Measurements from ENCODE around the gene BTBD8. TPM values are rescaled to one million over a fixed set of nuclear protein-coding genes. Genes with fewer than 3 reads are reported as not detected.

The BTBD8 gene
- total RNA-seq, 1 donor from 2014 or later, result 0.51 TPM

DNA sequence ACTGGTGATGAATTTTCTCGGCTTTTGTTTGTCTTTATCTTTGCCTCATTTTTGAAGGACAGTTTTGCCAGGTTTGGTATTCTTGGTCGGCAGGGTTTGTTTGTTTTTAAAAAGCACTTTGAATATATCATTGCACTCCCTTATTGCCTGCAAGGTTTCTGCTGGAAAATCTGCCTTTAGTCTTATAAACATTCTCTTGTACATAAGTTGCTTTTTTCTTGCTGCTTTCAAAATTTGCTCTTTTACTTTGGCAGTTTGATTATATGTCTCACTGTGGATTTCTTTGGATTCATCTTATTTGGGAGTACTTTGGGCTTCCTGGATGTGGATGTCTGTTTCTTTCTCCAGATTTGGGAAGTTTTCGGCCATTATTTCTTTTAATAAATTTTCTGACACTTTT is 79.4 kb downstream of the BTBD8 start:
- ChIA-PET POLR2A (no interaction called here), CTCF (no interaction called here)
- TF ChIP-seq, protein P1, sequence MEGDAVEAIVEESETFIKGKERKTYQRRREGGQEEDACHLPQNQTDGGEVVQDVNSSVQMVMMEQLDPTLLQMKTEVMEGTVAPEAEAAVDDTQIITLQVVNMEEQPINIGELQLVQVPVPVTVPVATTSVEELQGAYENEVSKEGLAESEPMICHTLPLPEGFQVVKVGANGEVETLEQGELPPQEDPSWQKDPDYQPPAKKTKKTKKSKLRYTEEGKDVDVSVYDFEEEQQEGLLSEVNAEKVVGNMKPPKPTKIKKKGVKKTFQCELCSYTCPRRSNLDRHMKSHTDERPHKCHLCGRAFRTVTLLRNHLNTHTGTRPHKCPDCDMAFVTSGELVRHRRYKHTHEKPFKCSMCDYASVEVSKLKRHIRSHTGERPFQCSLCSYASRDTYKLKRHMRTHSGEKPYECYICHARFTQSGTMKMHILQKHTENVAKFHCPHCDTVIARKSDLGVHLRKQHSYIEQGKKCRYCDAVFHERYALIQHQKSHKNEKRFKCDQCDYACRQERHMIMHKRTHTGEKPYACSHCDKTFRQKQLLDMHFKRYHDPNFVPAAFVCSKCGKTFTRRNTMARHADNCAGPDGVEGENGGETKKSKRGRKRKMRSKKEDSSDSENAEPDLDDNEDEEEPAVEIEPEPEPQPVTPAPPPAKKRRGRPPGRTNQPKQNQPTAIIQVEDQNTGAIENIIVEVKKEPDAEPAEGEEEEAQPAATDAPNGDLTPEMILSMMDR (IDR thresholded peaks at IDR 0.05), result no peak
- intact Hi-C loops (cut with micrococcal nuclease), result no loop called here
- no peak overlapping the region for H3K4me3 Mint-ChIP-seq
- H3K27ac Mint-ChIP-seq, result no peak overlapping the region
- no peak for DNase-seq
- no peaks in the 10 kb centered on the region for H3K27me3 Mint-ChIP-seq
- peaks cover 10% of the 10 kb centered on the region for H3K36me3 Mint-ChIP-seq (ENCODE audit: low read depth)
- no peaks in the 10 kb centered on the region for H3K4me1 Mint-ChIP-seq
- peaks cover 39% of the 10 kb centered on the region for H3K9me3 Mint-ChIP-seq
- ATAC-seq (ENCODE audit: low read depth), result no peak

DNA sequence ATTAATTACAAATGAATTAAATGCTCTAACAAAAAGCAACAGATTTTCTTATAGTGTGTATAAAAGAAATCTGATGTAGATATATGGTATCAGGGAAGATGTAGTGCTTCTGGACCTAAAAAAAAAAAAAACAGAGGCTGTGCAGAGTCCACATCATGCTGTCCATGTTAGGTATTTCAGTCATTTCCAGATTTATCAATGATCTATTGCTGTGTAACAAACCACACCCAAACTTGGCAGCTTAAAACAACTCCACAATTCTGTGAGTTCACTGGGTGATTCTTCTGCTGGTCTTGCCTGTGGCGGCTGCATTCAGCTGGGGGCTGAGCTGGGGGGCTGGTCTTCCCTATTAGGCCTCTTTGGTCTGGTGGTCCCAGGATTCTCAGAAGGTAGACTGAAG is 85.2 kb downstream of the BTBD8 start:
- ATAC-seq (ENCODE audit: low read depth) (no peak), DNase-seq (no peak)
- TF ChIP-seq, protein P1 (IDR thresholded peaks at IDR 0.05), result no peak
- Mint-ChIP-seq H3K9me3 (peaks cover 14% of the 10 kb centered on the region), H3K36me3 (ENCODE audit: low read depth) (no peaks in the 10 kb centered on the region), H3K27ac (no peak overlapping the region), H3K4me3 (no peak overlapping the region), H3K27me3 (no peaks in the 10 kb centered on the region), H3K4me1 (no peaks in the 10 kb centered on the region)
- intact Hi-C loops (cut with micrococcal nuclease), result no loop called here
- ChIA-PET POLR2A (no interaction called here), CTCF (no interaction called here)

DNA sequence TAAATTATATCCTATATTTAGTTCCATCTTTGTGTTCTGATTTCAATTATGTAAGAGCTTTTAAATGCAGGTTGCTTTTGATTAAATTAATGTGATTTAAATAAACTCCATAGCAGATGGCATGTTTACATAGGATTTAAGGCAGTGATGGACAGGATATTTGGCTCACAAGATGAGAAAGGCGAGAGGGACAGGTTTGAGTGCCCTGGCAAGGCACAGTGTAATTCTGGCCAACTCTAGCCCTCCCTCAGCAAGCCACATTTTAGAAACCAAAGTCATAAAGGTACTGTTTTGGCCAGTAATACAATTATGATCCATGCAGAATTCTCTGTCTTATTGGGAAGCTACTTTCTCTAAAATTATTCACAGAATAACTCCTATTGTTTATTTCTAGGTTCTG is 87.0 kb downstream of the BTBD8 start:
- POLR2A ChIA-PET, result no interaction called here
- CTCF ChIA-PET, result no interaction called here
- Mint-ChIP-seq H3K9me3 (peaks cover 5% of the 10 kb centered on the region), H3K4me1 (no peaks in the 10 kb centered on the region), H3K27me3 (peaks cover 2% of the 10 kb centered on the region), H3K27ac (no peak overlapping the region), H3K36me3 (ENCODE audit: low read depth) (no peaks in the 10 kb centered on the region), H3K4me3 (no peak overlapping the region)
- TF ChIP-seq, protein P1 (IDR thresholded peaks at IDR 0.05), result no peak
- intact Hi-C loops (cut with micrococcal nuclease), result no loop called here
- ATAC-seq (ENCODE audit: low read depth), result no peak
- DNase-seq, result no peak

DNA sequence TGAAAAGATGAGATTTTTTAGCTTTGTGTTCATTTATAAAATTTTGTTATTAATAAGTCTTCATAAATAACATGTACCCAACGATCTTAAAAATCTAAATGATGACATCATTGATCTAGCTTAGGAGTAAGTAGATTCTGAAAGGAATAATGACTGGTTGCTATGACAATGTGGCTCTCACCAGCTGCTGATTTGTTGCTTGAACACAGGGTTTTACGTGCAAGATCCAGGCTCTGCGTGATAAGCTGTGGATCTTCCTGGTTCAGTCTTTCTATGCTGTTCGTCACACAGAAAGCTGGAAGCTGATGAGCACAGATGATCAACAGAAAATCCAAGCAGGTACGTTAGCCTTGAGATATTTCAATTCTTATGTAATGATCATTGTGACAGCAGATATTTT is 88.5 kb downstream of the BTBD8 start:
- ChIA-PET CTCF (no interaction called here), POLR2A (no interaction called here)
- Mint-ChIP-seq H3K4me3 (no peak overlapping the region), H3K9me3 (no peaks in the 10 kb centered on the region), H3K36me3 (ENCODE audit: low read depth) (no peaks in the 10 kb centered on the region), H3K4me1 (no peaks in the 10 kb centered on the region), H3K27ac (no peak overlapping the region), H3K27me3 (peaks cover 2% of the 10 kb centered on the region)
- DNase-seq, result no peak
- ATAC-seq (ENCODE audit: low read depth), result no peak
- intact Hi-C loops (cut with micrococcal nuclease), result no loop called here
- TF ChIP-seq, protein P1 (IDR thresholded peaks at IDR 0.05), result no peak

- ATAC-seq (ENCODE audit: low read depth) (no peak), DNase-seq (no peak)
- Mint-ChIP-seq H3K27ac (no peak overlapping the region), H3K4me1 (no peaks in the 10 kb centered on the region), H3K9me3 (no peaks in the 10 kb centered on the region), H3K4me3 (no peak overlapping the region), H3K36me3 (ENCODE audit: low read depth) (no peaks in the 10 kb centered on the region), H3K27me3 (peaks cover 2% of the 10 kb centered on the region)
- intact Hi-C loops (cut with micrococcal nuclease), result no loop called here
- CTCF ChIA-PET, result no interaction called here
- POLR2A ChIA-PET, result no interaction called here
- TF ChIP-seq, protein P1 (IDR thresholded peaks at IDR 0.05), result no peak
Observed at GRCh38 chr1:92169214-92170005, 89.3 kb downstream of the BTBD8 start.
